NOMO-1 (cell line): ENCODE data around the gene PSMD11.
"Not testable (repeated sequence)": the region's sequence is repeated elsewhere in the genome, so short reads cannot be mapped to it uniquely, and the experiment has no call there.

Experiments used
- DNase-seq, 2 experiments: peaks; one replicate each; lab custom pipeline; 2025; ENCODE audit not compliant: unreplicated experiment in 2 of 2; lab: John Stamatoyannopoulos, UW

The PSMD11 gene

GRCh38 chr17:32444301-32445073 is at the start of gene PSMD11:
Gene PSMD11 (plus strand): TSS chr17:32444510. CDS start chr17:32444524, 14 bp downstream.
- DNase-seq: peak; percentile 92 to 97

- DNase-seq: no peak
These were observed 48.0 kb upstream of the PSMD11 start for GRCh38 chr17:32396343-32396742.

- no peak for DNase-seq
These were observed 45.4 kb upstream of the PSMD11 start for GRCh38 chr17:32398946-32399345.

DNA sequence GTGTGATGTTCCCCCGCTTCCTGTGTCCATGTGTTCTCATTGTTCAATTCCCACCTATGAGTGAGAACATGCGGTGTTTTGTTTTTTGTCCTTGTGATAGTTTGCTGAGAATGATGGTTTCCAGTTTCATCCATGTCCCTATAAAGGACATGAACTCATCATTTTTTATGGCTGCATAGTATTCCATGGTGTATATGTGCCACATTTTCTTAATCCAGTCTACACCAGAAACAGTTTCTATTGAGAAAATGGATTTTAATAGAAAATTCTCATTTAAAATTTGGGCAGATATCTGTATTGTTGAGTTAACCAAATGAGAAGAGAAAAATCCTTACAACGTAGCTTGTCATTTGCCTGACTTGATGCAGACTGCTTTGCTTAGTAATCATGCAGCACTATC is 34.2 kb upstream of the PSMD11 start:
- DNase-seq: not testable (repeated sequence)

GRCh38 chr17:32426894-32427293 is 17.4 kb upstream of the PSMD11 start:
- DNase-seq: no peak

DNA sequence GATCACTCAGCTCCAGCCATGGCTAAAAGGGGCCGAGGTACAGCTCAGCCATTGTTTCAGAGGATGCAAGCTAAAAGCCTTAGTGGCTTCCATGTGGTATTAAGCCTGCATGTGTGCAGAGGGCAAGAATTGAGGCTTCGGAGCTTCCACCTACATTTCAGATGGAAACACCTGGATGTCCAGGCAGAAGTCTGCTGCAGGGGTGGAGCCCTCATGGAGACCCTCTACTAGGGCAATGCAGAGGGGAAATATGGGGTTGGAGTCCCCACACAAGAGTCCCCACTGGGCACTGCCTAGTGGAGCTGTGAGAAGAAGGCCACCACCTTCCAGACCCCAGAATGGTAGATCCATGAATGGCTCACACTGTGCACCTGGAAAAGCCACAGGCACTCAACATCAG is 14.7 kb upstream of the PSMD11 start:
- no peak for DNase-seq

GRCh38 chr17:32440722-32441121 is 3.6 kb upstream of the PSMD11 start:
- DNase-seq: no peak

DNA sequence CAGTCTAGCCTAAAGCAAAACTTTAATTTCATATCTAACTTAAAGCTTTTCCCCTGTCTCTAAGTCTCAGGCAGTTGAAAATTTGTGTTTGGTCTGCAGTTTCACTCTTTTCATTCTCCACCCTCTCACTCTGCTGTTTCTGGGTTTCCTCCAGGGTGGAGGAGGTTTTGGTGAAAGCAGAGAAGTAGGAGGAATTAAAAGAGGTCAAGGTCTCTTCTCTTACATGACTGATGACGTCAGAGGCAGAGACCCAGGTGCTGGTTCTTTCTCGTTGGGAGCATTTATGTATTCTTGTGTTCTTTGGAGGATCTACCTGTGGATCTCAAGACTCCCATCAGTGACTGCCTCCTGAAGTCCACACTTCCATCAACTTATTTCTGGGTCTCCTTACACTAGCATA is 2.4 kb upstream of the PSMD11 start:
- DNase-seq: no peak

DNA sequence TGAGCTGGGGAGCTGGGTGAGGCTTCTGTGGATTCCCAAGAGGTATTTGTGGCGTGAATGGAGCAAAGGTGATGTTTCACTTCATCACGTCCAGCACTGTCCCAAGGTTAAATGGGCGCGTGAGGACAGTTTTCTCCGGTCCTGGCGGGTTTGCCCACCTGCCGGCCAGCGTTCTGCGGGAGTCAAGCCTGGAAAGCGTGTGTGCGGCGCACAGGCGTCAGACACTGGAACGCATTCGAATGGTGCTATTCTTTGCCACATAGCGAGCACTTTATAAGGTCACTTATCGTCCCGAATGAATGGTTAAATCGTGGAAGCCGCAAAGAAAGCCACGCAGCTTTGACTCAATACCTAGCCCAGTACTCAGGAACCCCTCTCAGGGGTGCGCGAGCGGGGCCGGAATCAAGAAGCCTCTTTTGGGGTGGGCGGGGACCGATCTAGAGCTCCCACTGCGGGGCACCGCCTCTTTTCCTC is 446 bp upstream of the PSMD11 start:
- no peak for DNase-seq

DNA sequence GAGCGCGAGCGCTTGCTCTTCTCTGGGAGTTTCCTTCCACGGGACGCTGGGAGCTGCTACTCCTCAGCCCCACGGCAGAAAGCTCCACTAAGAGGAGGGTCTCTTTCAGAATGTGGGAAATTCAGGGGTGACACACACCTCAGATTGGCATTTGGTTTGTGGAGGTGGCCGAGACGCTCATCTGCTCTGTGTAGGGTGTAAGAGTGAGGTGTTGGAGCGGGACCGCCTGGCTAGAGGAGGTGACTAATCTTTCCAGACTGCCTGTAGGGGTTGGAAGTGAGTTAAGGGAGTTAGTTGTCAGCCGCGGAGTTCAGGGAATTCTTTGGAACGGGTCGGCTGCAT is 735 bp downstream of the PSMD11 start:
- DNase-seq: peak in 1 of 2 experiments; percentile 23

DNA sequence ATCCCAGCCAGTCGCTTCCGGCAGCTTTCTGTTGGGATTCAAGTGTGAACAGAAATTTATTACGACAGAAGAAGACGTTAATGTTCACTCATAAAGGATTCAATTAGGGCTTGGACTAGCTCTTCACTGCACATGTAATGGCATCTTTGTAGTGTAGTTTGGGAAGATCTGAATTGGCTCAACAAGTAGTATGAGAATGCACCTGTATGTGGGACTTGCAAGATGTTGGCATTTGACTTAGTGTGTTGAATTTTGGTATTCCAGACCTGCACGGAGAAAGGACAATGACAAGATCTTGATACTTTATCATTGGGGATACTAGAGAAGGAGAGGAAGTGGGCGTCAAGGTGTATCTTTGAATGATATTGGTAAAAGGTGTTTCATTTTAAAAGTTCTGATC is 1.2 kb downstream of the PSMD11 start:
- no peak for DNase-seq

GRCh38 chr17:32445971-32446370 is 1.7 kb downstream of the PSMD11 start:
- DNase-seq: no peak

- no peak for DNase-seq
These were observed 2.6 kb downstream of the PSMD11 start for GRCh38 chr17:32446949-32447348.

DNA sequence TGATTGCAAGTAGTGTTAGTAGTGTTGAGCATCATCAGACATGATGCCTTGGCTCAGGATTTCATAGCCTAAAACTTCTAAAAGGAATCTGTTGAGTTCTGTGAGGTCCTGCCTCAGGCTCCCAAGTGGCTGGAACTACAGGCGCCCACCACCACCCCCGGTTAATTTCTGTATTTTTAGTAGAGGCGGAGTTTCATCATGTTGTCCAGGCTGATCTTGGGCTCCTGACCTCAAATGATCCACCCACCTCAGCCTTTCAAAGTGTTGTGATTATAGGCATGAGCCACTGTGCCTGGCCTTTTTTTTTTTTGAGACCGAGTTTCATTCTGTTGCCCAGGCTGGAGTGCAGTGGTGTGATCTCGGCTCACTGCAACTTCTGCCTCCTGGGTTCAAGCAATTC is 5.7 kb downstream of the PSMD11 start:
- no peak for DNase-seq

DNA sequence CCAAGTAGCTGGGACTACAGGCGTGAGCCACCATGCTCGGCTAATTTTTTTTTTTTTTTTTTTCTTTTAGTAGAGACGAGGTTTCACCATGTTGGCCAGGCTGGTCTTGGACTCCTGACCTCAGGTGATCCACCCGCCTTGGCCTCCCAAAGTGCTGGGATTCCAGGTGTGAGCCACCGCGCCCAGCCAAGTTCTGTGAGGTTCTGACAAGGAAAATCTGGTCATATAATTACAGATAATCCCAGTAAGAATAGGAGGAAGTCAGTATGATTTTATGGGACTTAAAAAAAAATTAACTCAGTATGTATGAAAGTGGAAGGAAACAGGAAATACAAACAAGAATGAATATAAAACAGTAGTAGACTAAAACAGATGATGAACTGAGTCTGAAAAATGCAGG is 6.1 kb downstream of the PSMD11 start:
- DNase-seq: not testable (repeated sequence)

- DNase-seq: no peak
These were observed 7.6 kb downstream of the PSMD11 start for GRCh38 chr17:32451879-32452278.

GRCh38 chr17:32452281-32452680 is 8.0 kb downstream of the PSMD11 start:
- no peak for DNase-seq

DNA sequence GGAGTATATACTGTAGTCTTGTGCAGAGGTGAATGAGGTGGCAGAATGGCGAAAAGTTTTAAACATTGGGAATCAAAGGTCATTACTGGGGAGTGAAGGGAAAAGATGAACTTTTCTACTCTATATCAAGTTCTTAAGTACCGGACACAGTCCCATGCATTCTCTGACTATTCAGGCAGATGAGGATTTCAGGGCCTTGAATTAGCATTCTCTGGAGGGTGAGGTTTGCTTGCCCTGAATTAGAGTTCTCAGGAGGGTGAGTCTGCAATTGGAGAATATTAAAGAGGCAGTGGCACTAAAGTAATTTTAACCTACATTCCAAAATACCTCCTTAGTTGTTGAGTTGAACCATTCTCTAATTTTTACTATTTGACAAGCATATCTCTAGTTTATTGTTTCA is 9.1 kb downstream of the PSMD11 start:
- DNase-seq: no peak

GRCh38 chr17:32458371-32458770 is 14.1 kb downstream of the PSMD11 start:
- DNase-seq: no peak

DNA sequence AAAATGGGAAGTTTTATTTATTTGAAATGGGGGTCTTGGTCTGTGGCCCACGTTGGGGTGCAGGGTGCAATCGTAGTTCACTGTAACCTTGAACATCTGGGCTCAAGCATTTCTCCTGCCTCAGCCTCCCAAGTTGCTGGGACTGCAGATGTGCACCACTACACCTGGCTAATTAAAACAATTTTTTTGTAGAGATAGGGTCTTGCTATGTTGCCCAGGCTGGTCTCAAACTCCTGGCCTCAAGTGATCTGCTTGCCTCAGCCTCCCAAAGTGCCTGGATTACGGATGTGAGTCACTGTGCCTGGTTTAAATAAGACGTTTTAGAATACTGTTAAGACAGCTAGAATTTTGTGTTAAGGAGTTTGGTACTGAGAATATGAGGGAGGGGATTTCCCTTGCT is 15.7 kb downstream of the PSMD11 start:
- no peak for DNase-seq

GRCh38 chr17:32461498-32461852 is 17.2 kb downstream of the PSMD11 start:
- no peak for DNase-seq

- DNase-seq: peak in 1 of 2 experiments; percentile 52
These were observed 17.7 kb downstream of the PSMD11 start for GRCh38 chr17:32461853-32462617.
